Measurements from ENCODE around the gene ZBTB40. TPM values are rescaled to one million over a fixed set of nuclear protein-coding genes. Genes with fewer than 3 reads are reported as not detected.

The ZBTB40 gene
- total and polyA plus RNA-seq, 9 of the 15 experiments (the other 6 are each of a cell fraction or from before 2014, with no cell fraction given), result 2.6 to 26.0 (median 18.8) TPM

DNA sequence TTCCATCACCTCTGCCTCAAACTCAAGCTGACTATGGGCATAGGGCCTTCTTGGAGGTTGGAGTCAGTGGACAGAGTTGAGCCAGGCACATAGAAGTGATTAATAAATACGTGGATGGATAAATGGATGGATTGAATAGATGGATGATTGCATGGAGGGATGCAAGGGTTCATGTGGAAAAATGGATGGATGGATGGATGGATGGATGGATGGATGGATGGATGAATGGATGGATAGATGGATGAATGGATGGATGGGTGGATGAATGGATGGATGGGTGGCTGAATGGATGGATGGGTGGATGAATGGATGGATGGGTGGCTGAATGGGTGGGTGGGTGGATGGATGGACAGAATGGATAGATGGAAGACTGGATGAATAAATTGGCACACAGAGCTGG, 40.1 kb upstream of the ZBTB40 start:
- Histone ChIP-seq H3K4me1 (replicated peaks in 1 of 2; ENCODE audit: control insufficient read depth in 2 of 2, insufficient read depth in 2 of 2, low read length in 2 of 2) (peaks cover 0 to 3% of the 10 kb centered on the region in 2 experiments; a peak in 2 of 5 replicates), H3K9me3 (replicated peaks; ENCODE audit: control insufficient read depth, insufficient read depth, low read depth, low read length) (no peaks in the 10 kb centered on the region; the same call in 1 of the 2 replicates), H3K27ac (ENCODE audit: extremely low read depth, low read depth, low read length) (no peak overlapping the region), H3K9me1 (ENCODE audit: control insufficient read depth, insufficient read depth, low read length) (no peaks in the 10 kb centered on the region), H3K36me3 (ENCODE audit: control insufficient read depth, insufficient read depth, low read length) (no peaks in the 10 kb centered on the region), H3K27me3 (ENCODE audit: control insufficient read depth in 2 of 2, insufficient read depth in 2 of 2, low read length in 2 of 2) (peaks cover 29 to 61% of the 10 kb centered on the region in 2 experiments), H4K20me1 (replicated peaks; ENCODE audit: control insufficient read depth, insufficient read depth, low read length) (peaks cover 5% of the 10 kb centered on the region; the same call in 1 of the 2 replicates), H3K9ac (ENCODE audit: insufficient read depth in 1 of 2, low read depth in 2 of 2, low read length in 2 of 2) (no peak overlapping the region), H3K4me2 (ENCODE audit: insufficient read depth, low read length) (no peak overlapping the region), H2AFZ (ENCODE audit: low read depth, low read length) (no peak overlapping the region), H3K79me2 (ENCODE audit: control insufficient read depth, insufficient read depth, low read length) (no peaks in the 10 kb centered on the region), H3K4me3 (no peak overlapping the region)
- FAIRE-seq (no peak), DNase-seq (ENCODE audit: extremely low read depth in 1 of 4, low spot score in 3 of 4) (no peak), ATAC-seq (no peak)
- WGBS (ENCODE audit: insufficient coverage, low coverage, missing lambda C conversion rate), result 0% methylated on average over 1 of the region's 1 CpG
- ChIA-PET CTCF (ENCODE audit: low intra/inter-chr PET ratio) (no interaction called here), POLR2A (interaction anchor here (0.6 kb wide), 2 partner anchors 71 to 234 kb away, joined by 3 to 4 read pairs; no protein-coding TSS in a partner anchor)
- BruUV-seq (replicated peaks), result no TSS peak
- intact Hi-C loops (cut with micrococcal nuclease) (loop anchor here (10.0 kb wide), 1 partner anchor 197 kb away; no protein-coding TSS in a partner anchor), in situ Hi-C loops (cut with MboI) (no loop called here)
- TF ChIP-seq MTF1 (CRISPR knock-in tag; IDR thresholded peaks at IDR 0.05; ENCODE audit: borderline replicate concordance), result no peak
- TF ChIP-seq POLR2AphosphoS2 (IDR thresholded peaks at IDR 0.05; ENCODE audit: low read length), result no peak
- TF ChIP-seq TSC22D4 (tag; IDR thresholded peaks at IDR 0.05), result no peak
- no peak for TF ChIP-seq ZBED1 (IDR thresholded peaks at IDR 0.05)
- TF ChIP-seq, protein P1, sequence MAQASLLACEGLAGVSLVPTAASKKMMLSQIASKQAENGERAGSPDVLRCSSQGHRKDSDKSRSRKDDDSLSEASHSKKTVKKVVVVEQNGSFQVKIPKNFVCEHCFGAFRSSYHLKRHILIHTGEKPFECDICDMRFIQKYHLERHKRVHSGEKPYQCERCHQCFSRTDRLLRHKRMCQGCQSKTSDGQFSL (CRISPR knock-in tag; IDR thresholded peaks at IDR 0.05), result no peak
- TF ChIP-seq, protein P1 (tag; IDR thresholded peaks at IDR 0.05), result no peak
- no peak for TF ChIP-seq POLR2A (conservative IDR thresholded peaks at IDR 0.05)
- no peak for TF ChIP-seq BMI1 (IDR thresholded peaks at IDR 0.05; ENCODE audit: low read length)
- TF ChIP-seq, protein P2, sequence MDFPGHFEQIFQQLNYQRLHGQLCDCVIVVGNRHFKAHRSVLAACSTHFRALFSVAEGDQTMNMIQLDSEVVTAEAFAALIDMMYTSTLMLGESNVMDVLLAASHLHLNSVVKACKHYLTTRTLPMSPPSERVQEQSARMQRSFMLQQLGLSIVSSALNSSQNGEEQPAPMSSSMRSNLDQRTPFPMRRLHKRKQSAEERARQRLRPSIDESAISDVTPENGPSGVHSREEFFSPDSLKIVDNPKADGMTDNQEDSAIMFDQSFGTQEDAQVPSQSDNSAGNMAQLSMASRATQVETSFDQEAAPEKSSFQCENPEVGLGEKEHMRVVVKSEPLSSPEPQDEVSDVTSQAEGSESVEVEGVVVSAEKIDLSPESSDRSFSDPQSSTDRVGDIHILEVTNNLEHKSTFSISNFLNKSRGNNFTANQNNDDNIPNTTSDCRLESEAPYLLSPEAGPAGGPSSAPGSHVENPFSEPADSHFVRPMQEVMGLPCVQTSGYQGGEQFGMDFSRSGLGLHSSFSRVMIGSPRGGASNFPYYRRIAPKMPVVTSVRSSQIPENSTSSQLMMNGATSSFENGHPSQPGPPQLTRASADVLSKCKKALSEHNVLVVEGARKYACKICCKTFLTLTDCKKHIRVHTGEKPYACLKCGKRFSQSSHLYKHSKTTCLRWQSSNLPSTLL (IDR thresholded peaks at IDR 0.05), result no peak
- TF ChIP-seq NCOR1 (IDR thresholded peaks at IDR 0.05), result no peak
- TF ChIP-seq RAD21 (CRISPR knock-in tag; conservative IDR thresholded peaks at IDR 0.05 in 1 of 2, IDR thresholded peaks at IDR 0.05 in 1 of 2), result no peak
- no peak for TF ChIP-seq BHLHE40 (IDR thresholded peaks at IDR 0.05; ENCODE audit: low read length)
- no peak for TF ChIP-seq FOSL1 (tag; conservative IDR thresholded peaks at IDR 0.05)

All from K562 (cell line).